HUES6 (cell line): ENCODE data around the gene TBX15.

Source experiments
- H3K27ac ChIP-seq: 2 replicates; pipeline ENCODE4 v1.7.0; 2013; ENCODE audit warnings: low read depth, mild to moderate bottlenecking, low read length, inconsistent platforms
- H3K27me3 ChIP-seq: 2 replicates; pipeline ENCODE4 v1.6.1; 2013; ENCODE audit warnings: low read length; ENCODE audit not compliant: control insufficient read depth, insufficient read depth
- H3K36me3 ChIP-seq: 2 replicates; pipeline ENCODE4 v1.6.1; 2013; ENCODE audit warnings: low read length; ENCODE audit not compliant: control insufficient read depth, insufficient read depth
- H3K4me1 ChIP-seq: 2 replicates; pipeline ENCODE4 v1.6.1; 2013; ENCODE audit warnings: low read length; ENCODE audit not compliant: control insufficient read depth, insufficient read depth
- H3K4me3 ChIP-seq: 2 replicates; pipeline ENCODE4 v1.5.1; 2013; ENCODE audit warnings: low read depth, low read length
- H3K9ac ChIP-seq: one replicate; pipeline ENCODE4 v1.6.1; 2013; ENCODE audit warnings: mild to moderate bottlenecking, low read length
- H3K9me3 ChIP-seq: 2 replicates; pipeline ENCODE4 v1.6.1; 2013; ENCODE audit warnings: low read depth, low read length; ENCODE audit not compliant: control insufficient read depth, insufficient read depth

The TBX15 gene

DNA sequence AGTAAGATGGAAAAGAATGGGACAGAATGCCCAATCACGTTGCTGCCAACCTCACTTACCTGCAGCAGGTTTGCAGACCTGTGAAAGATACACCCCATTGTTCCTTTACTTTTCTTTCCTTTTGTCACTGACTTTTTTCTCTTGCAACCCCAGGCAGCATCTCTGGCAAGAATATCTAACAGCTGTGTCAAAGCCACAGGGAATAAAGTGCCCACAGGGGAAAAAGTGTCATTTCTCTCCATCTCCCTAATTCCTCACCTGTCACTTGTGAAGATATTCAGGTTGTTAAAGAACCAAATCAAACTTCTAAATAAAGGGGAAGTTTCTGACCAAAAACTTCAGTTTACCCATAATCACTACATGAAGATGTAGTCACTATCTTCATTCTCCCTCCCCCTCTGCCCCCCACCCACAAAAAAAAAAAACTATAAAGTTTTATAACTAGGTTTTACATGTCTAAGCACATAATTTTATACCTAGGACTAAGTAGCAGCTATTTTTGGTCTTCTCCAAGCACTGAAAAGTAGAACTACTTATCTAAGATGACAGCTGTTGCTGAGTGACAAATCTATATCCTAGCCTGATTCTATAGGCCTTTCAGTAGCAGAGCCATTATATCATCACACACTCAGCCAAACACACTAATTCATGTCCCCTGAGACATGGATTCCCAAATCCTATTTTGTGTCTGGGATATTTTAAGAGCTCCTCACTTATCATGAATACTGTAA is 54.9 kb downstream of the TBX15 start:
- Histone ChIP-seq H3K36me3 (no peaks in the 10 kb centered on the region), H3K27me3 (no peaks in the 10 kb centered on the region), H3K27ac (no peak overlapping the region), H3K9ac (no peak overlapping the region), H3K9me3 (no peaks in the 10 kb centered on the region), H3K4me3 (no peak overlapping the region), H3K4me1 (no peaks in the 10 kb centered on the region)

DNA sequence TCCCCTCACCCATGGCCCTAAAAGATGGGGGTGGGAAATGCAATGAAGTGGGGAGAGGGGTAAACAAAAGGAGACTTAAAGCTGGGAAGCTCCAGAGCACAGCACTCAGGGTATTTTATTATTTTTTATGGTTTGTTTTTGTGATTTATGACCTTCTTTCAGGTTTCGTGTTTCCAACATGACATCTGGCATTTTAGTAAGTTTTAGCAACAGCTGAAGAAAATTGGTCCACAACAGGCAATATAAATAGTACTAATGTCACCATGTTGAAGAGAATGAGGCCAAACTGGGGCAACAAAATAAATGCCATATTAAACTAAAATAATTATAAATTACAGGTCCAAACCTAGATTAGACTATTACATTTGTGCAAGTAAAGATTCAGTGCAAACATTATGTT is 56.3 kb downstream of the TBX15 start:
- Histone ChIP-seq H3K27ac (no peak overlapping the region), H3K36me3 (no peaks in the 10 kb centered on the region), H3K4me1 (no peaks in the 10 kb centered on the region), H3K9ac (no peak overlapping the region), H3K4me3 (no peak overlapping the region), H3K9me3 (no peaks in the 10 kb centered on the region), H3K27me3 (no peaks in the 10 kb centered on the region)

DNA sequence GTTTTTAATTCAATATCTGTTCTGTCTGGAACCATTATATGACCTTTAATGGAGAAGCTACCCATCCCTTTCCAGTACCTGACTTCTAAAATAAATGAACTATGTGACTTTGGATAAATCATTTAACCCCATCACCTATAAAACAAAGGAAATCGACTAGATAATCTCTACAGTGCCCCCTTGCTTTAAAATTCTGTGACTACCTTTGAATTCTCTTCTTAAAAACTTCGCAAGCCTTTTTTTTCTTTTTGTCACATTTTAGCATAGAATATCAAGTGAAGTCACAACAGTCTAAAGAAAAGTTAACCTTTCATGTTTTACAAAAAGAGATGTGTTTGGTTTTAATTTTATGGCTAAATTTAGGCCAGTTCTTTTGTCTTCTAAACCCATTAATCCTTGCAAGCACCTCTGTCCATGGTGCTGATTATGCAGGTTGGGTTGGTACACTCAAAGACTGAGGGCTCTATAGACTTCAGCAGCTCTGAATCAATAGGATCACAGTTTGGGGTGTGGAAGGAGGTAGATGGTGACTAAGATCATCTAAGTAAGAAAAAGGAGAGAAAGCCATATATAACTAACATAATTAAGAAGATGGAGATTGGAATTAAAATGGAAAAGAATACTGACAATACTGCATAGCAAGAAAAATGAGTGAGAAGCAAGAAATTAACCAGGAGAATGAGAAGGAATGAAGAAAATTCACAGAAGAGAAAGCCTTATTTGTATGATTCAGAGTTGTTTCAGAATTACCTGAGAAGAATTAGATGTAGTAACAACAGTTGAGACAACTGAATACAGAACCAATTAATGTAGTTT is 59.2 kb downstream of the TBX15 start:
- H3K4me3 ChIP-seq: no peak overlapping the region
- H3K27me3 ChIP-seq: no peaks in the 10 kb centered on the region
- no peaks in the 10 kb centered on the region for H3K9me3 ChIP-seq
- no peak overlapping the region for H3K27ac ChIP-seq
- H3K36me3 ChIP-seq: no peaks in the 10 kb centered on the region
- no peaks in the 10 kb centered on the region for H3K4me1 ChIP-seq
- no peak overlapping the region for H3K9ac ChIP-seq

DNA sequence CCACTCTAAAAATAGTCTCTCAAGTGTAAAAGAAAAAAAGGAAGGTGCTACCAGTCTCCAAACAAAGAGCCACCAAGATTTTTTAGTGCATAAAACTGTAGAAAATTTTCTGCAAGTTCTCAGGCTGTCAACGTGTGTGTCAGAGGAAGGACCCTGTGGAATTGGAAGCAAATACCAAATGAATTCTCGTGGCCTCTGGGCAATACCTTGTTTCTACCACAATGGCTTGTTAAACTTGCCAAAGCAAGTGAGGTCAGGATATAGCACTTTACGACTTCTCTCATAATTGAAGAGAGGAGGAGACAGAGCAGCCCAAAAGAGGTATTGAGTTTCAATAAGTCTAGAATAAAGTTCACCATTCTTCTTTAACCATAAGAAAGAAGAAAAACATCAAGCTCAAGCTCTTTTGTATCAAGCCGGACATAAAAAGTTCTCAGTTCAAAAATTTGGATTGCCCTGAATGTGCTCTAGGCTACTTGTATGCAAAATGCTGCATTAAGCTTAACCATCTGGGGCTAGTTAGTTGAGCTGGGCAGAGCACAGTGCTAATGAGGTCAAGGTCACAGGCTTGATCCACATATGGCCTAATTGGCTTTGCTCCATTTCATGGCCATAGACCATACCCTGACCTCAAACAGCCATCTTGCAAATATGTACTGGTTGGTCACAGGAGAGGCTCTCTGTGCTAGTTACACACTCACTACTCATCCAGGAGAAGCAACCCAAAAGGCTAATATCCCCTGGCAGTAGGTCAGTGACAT is 60.5 kb downstream of the TBX15 start:
- Histone ChIP-seq H3K9me3 (no peaks in the 10 kb centered on the region), H3K27ac (no peak overlapping the region), H3K36me3 (no peaks in the 10 kb centered on the region), H3K27me3 (no peaks in the 10 kb centered on the region), H3K4me3 (no peak overlapping the region), H3K9ac (no peak overlapping the region), H3K4me1 (no peaks in the 10 kb centered on the region)

DNA sequence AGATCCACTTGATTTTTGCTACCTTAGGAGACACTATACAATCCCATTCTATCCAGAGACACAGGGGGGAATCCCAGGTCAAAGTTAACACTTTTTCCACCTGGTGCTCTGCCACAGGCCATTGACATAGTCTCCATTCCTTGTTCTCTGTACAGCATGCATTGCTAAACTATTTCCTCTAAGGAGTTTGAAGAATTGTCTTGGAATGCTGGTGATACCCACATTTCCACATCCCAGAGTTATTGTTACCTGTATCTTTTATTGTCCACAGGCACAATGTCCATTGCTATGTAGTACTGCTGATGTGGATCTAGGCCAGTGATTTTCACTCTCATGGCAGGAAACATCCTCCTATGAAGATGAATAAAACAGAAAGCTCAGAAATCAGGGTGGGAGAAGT is 61.9 kb downstream of the TBX15 start:
- Histone ChIP-seq H3K36me3 (no peaks in the 10 kb centered on the region), H3K4me3 (no peak overlapping the region), H3K27me3 (no peaks in the 10 kb centered on the region), H3K4me1 (no peaks in the 10 kb centered on the region), H3K27ac (no peak overlapping the region), H3K9me3 (no peaks in the 10 kb centered on the region), H3K9ac (no peak overlapping the region)

DNA sequence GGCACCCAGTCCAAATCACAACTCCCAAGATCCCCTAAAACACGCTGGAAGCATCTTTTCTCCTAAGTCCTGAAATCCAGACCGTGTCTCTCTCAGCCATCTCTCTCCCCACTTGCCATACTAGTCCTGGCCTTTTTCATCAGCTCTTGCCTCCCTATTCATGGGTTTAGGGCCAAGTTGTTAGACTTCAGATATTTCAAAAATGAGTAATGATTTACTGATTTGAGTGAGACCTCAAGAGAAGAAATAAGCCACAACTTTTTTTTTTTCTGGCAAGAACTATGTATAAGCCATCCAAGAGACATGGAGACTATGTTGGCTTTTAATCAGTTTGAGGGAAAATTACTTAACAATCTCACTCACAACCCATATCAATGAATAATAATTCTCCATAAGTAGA is 62.5 kb downstream of the TBX15 start:
- no peak overlapping the region for H3K4me3 ChIP-seq
- no peak overlapping the region for H3K27ac ChIP-seq
- no peak overlapping the region for H3K9ac ChIP-seq
- H3K27me3 ChIP-seq: no peaks in the 10 kb centered on the region
- H3K4me1 ChIP-seq: peaks cover under 1% of the 10 kb centered on the region; the same call in 1 of the 2 replicates
- H3K9me3 ChIP-seq: no peaks in the 10 kb centered on the region
- no peaks in the 10 kb centered on the region for H3K36me3 ChIP-seq

DNA sequence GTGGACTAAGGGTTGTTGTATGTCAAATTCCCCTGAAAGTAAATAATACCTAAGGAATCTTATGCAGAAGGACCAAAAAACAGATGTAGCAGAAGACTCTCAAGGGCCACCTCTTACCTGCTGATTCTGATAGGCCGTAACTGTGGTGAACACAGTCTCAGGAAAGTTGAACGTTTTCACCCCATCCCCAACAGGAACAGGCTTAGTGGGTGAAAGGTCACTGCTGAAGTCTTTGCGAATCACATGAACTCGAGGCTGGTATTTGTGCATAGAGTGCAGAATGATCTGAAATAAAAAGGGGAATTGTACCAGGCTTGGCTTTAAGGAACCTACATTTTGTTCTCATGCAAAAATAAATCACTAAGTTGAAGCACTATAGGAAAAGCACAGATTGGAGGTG is 64.8 kb downstream of the TBX15 start:
- Histone ChIP-seq H3K27ac (no peak overlapping the region), H3K27me3 (no peaks in the 10 kb centered on the region)

DNA sequence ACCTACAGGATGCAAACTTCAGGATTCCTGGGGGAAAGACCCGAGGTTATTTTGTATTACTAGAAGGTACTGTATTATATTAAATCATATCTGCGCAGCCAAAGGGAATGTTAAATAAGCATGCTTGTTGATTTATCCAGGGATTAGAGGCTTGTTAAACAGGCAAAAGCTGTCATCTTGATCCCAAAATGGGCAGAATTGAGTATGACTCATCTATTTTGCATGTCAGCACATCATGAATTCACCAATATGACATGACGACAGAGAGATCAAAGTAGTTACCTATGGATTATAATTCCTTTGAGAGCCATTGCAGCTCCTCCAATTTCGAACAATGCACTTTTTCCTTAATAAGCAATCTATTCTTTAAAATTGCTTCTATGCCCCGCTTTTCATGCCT is 66.1 kb downstream of the TBX15 start:
- peaks cover 14% of the 10 kb centered on the region for H3K4me1 ChIP-seq
- H3K4me3 ChIP-seq: no peak overlapping the region
- H3K9ac ChIP-seq: no peak overlapping the region
- H3K36me3 ChIP-seq: no peaks in the 10 kb centered on the region
- H3K27me3 ChIP-seq: no peaks in the 10 kb centered on the region
- no peak overlapping the region for H3K27ac ChIP-seq
- no peaks in the 10 kb centered on the region for H3K9me3 ChIP-seq

More for the DNA sequence above, 64.8 kb downstream of the TBX15 start:
- Histone ChIP-seq H3K4me3 (no peak overlapping the region), H3K4me1 (peaks cover 14% of the 10 kb centered on the region), H3K9ac (no peak overlapping the region), H3K36me3 (no peaks in the 10 kb centered on the region), H3K9me3 (no peaks in the 10 kb centered on the region)

DNA sequence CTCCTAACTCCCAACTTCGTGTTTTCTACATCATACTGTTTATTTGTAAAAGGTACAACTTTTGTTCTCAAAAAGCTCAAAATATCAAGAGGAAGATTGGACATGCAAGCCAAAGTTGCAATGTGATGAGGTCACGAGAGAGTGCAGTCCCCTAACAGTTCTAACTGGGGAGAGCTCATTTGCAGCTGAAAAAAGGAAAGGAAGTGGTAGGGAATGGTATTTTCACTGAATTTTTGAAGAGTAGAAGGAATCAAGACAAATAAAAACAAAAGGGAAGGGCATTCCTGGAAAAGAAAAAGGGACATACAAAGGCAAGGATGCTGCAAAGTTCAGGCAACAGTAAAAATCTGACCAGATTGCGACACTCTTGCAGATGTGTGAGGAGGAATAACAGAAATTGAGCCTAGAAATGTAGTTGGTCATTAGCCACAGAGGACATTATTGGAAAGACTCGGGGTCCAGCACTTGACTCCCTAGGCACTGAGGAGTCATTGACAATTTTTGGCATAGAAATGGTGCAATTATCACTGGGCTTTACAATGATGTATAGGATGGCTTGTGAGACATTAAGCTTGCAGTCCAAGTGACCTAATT is 67.9 kb downstream of the TBX15 start:
- H3K4me1 ChIP-seq: peaks cover 14% of the 10 kb centered on the region
- H3K36me3 ChIP-seq: no peaks in the 10 kb centered on the region
- H3K27me3 ChIP-seq: no peaks in the 10 kb centered on the region
- H3K4me3 ChIP-seq: no peak overlapping the region
- H3K27ac ChIP-seq: no peak overlapping the region
- no peaks in the 10 kb centered on the region for H3K9me3 ChIP-seq
- H3K9ac ChIP-seq: no peak overlapping the region

DNA sequence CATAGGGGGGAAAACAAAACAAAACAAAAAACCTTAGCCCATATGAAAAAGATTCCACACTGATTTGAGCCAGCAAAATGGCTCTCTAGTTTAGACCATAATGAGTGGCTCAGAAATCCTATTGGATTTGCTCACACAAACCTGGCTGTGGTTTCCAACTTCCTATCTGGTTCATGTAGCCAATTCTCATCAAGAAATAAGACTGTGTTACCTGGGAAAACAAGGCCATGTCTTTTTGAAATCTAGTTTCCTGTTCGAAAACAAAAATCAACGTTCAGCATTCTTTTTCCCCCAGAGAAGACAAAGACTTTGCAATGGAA is 69.2 kb downstream of the TBX15 start:
- no peaks in the 10 kb centered on the region for H3K9me3 ChIP-seq
- H3K27me3 ChIP-seq: no peaks in the 10 kb centered on the region
- H3K4me3 ChIP-seq: no peak overlapping the region
- H3K4me1 ChIP-seq: peaks cover 14% of the 10 kb centered on the region
- H3K9ac ChIP-seq: no peak overlapping the region
- H3K36me3 ChIP-seq: no peaks in the 10 kb centered on the region
- H3K27ac ChIP-seq: no peak overlapping the region
